GM10248 (cell line): ENCODE data around the gene VWA1.
"Not testable (repeated sequence)": the region's sequence is repeated elsewhere in the genome, so short reads cannot be mapped to it uniquely, and the experiment has no call there.

Source experiments
- CTCF ChIA-PET: fragments of 300-600 bp; sonication (Branson Sonifier 250); formaldehyde crosslinking; extraction: SDS; loops from one replicate; lab custom pipeline; 2021; ENCODE audit warnings: antibody characterized with exemption; lab: Yijun Ruan, JAX
- POLR2A ChIA-PET: fragments of 350-650 bp; sonication (Branson Sonifier 250); formaldehyde crosslinking; extraction: SDS; loops from one replicate; lab custom pipeline; 2020; ENCODE audit warnings: antibody characterized with exemption; lab: Yijun Ruan, JAX
- DNase-seq: peaks from one replicate; pipeline ENCODE4 v3.0.0; 2012; ENCODE audit errors: extremely low spot score
- CTCF ChIP-seq: IDR thresholded peaks from 2 replicates; pipeline ENCODE4 v1.5.1; 2012; ENCODE audit warnings: mild to moderate bottlenecking, low read depth; ENCODE audit errors: extremely low read depth, missing control alignments, control extremely low read depth

The VWA1 gene

GRCh38 chr1:1403653-1404052 is 31.8 kb upstream of the VWA1 start:
- TF ChIP-seq CTCF = no peak
- no peak for DNase-seq
- CTCF ChIA-PET = no interaction called here
- POLR2A ChIA-PET = no interaction called here

- ChIA-PET POLR2A (no interaction called here), CTCF (interaction anchor here (0.9 to 3.1 kb wide), 6 partner anchors 14 to 99 kb away, joined by 3 to 11 read pairs (median 4); no protein-coding TSS in a partner anchor)
- no peak for DNase-seq
- no peak for TF ChIP-seq CTCF
These were observed 29.2 kb upstream of the VWA1 start for GRCh38 chr1:1406101-1406820.

GRCh38 chr1:1406821-1407635 is 28.5 kb upstream of the VWA1 start, which contains the start of gene MRPL20:
Gene MRPL20, minus strand, starts transcription at chr1:1407293. Its CDS starts 76 bp downstream, at chr1:1407217.
- ChIA-PET POLR2A (no interaction called here), CTCF (interaction anchor here (0.9 to 3.1 kb wide), 5 partner anchors 9 to 99 kb away, joined by 3 to 11 read pairs (median 5); no protein-coding TSS in a partner anchor)
- no peak for TF ChIP-seq CTCF
- DNase-seq = peak; percentile 97

GRCh38 chr1:1407636-1408318 is 27.7 kb upstream of the VWA1 start:
- ChIA-PET CTCF (interaction anchor here (0.9 to 1.6 kb wide), 4 partner anchors 10 to 98 kb away, joined by 3 to 6 read pairs (median 4); no protein-coding TSS in a partner anchor), POLR2A (no interaction called here)
- no peak for DNase-seq
- TF ChIP-seq CTCF = no peak

GRCh38 chr1:1410238-1410637 is 25.3 kb upstream of the VWA1 start:
- POLR2A ChIA-PET, DNase-seq: not testable (repeated sequence)
- CTCF ChIA-PET = interaction anchor here (1.4 kb wide), 1 partner anchor 11 kb away, joined by 4 read pairs; the partner anchor contains the start of gene CCNL2

- ChIA-PET POLR2A (no interaction called here), CTCF (no interaction called here)
- no peak for TF ChIP-seq CTCF
- DNase-seq = no peak
These were observed 23.9 kb upstream of the VWA1 start for GRCh38 chr1:1411626-1412025.

GRCh38 chr1:1412311-1412902 is 23.1 kb upstream of the VWA1 start:
- POLR2A ChIA-PET = not testable (repeated sequence)
- CTCF ChIA-PET = interaction anchor here (1.0 to 1.7 kb wide), 4 partner anchors 8 to 28 kb away, joined by 3 to 4 read pairs (median 4); partner anchors contain the start of gene CCNL2

More at GRCh38 chr1:1412311-1412902, 23.1 kb upstream of the VWA1 start:
- not testable (repeated sequence) for DNase-seq
